Cardiac ventricle fibroblast (primary cell): ENCODE results near the gene PALD1. TPM values are rescaled to one million over a fixed set of nuclear protein-coding genes. Genes with fewer than 3 reads are reported as not detected.

ENCODE experiments used
- total RNA-seq: library from RNA; depleted of rRNA; stranded (reverse); fragments of >200 nt; gene quantifications from 2 replicates; pipeline ENCODE4 v1.2.3, GENCODE V29; 2015

Gene PALD1
- 2.8 and 2.9 TPM in 2 replicates for total RNA-seq

DNA sequence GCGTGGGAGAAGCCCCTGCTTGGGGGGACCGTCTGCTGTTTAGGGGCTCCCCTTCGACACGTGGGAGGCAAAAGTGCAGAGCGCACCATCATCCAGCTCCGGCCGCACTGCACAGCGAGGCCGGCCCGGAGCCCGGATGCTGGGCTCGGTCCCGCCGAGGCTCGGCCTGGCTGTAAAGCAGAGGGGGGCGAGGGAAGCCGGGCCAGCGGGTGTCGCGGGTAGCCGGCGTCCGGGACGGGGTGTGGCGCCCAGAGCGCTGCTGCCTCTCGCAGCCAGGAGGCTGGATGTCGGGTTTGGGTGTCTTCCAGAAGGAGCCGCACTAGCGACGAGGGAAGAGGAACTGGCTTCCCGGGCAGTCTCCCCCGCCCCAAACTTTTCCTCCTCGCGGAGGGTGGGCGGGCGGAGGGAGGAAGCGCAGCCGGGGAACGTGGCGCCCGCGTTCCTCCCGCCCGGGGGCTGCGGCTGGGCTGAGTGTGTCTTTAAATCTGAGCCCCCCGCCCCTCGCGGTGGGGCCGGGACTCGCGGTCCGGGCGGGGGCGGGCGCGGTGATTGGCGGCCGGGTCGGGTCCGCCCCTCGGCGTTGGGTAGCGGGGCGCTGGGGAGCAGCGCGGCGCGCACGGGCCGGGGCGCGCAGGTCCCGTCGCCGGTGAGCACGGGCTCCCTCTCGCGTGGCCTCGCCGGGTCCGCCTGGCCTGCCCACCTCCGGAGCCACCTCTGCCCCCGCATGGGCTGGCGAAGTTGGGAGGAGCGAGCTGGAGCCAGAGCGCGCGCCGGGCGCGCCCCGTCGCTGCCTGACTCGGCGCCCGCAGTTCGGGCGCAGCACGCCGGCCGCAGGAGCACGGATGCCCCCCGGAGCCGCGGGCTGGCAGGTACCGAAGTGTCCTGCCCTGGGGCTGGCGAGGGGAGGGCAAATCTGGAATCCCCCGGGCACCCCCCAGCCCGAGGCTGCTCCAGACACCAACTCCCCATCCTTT, at the start of gene PALD1:
Gene PALD1, plus strand, starts transcription at position 577 of the 974 bp plus-strand sequence. CDS start 47,185 bp downstream, outside the sequence.

GRCh38 chr10:70441161-70441894, 37.2 kb upstream of the PALD1 start, which contains the start of gene NODAL:
NODAL (minus strand) TSS chr10:70441681; CDS start chr10:70441667, 14 bp downstream.

GRCh38 chr10:70602665-70603448, 124.3 kb downstream of the PALD1 start, which contains the start of gene PRF1:
PRF1 (minus strand) TSS chr10:70602741; CDS start chr10:70600902, 1,839 bp downstream.

Other genes starting within 250 kb of the PALD1 start
- gene PPA1, start 245.3 kb upstream of the PALD1 start, total RNA-seq = 129 and 155 TPM in 2 replicates
- gene NPFFR1, start 194.8 kb upstream of the PALD1 start, total RNA-seq = not detected in 2 replicates
- 4.1 and 4.9 TPM in 2 replicates for gene LRRC20, start 96.1 kb upstream of the PALD1 start, total RNA-seq
- 58.3 and 62.3 TPM in 2 replicates for gene EIF4EBP2, start 74.6 kb upstream of the PALD1 start, total RNA-seq
- gene NODAL, start 37.1 kb upstream of the PALD1 start, total RNA-seq = not detected in 2 replicates
- not detected in 2 replicates for gene PRF1, start 124.0 kb downstream of the PALD1 start, total RNA-seq
- gene ADAMTS14, start 193.7 kb downstream of the PALD1 start, total RNA-seq = 0.50 and 0.83 TPM in 2 replicates